ENCODE data around the gene GRIN1. TPM values are rescaled to one million over a fixed set of nuclear protein-coding genes. Genes with fewer than 3 reads are reported as not detected.
A peak's percentile ranks its signal among the peaks of the same experiment; 100 is the strongest.

The GRIN1 gene
- total and polyA plus RNA-seq, 2 of the 13 experiments (the other 11 are each of a cell fraction or from before 2014, with no cell fraction given) = 0.13 TPM; not detected in 1

DNA sequence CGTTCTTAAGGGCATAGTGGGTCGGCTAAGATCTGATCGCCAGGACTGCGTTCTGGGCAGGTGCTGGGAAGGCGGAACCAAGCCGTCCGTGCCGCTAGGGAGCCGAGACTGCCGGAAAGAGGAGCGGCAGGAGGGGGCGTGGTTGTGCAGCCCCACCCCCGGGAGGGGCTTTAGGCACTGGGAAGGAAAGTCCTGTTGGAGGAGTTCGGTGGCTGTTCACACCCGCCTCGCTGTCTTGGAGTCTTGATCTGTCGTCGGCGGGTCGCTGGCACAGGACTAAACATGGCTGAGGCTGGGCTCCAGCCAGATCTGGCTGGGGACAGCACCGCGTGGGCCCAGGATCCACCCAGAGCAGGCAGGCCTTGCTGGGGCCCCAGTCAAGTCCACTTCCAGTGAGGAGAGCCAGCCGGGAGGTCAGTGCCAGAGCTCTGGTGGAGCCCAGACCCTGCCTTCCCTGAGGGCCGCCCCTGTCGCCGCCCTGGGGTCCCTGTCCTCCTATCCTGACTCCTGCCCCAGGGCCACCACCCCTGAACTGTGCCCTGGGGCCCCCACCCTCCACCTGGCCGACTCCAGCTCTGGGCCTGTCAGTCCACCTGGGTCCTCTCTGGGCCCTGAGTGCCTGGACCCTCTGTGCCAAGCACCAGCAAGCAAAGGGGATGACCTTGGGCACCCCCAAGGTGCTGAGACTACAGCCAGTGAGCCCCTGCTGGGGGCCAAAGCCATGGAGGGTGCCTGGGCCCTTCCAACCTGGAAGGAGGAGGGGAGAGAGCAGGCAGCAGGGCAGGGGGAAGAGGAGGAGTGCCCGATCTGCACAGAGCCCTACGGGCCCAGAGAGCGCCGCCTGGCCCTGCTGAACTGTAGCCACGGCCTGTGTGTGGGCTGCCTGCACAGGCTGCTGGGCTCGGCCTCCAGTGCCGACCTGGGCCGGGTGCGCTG lies 78.6 kb downstream of the GRIN1 start (continued):
- TF ChIP-seq ZNF33A (CRISPR knock-in tag; IDR thresholded peaks at IDR 0.05; ENCODE audit: borderline replicate concordance) (no peak), ATF2 (CRISPR knock-in tag; IDR thresholded peaks at IDR 0.05) (no peak), ZBTB1 (CRISPR knock-in tag; IDR thresholded peaks at IDR 0.05; ENCODE audit: borderline replicate concordance) (no peak), KLF13 (CRISPR knock-in tag; IDR thresholded peaks at IDR 0.05) (peak; percentile 34; the same call in 1 of the 2 replicates), THAP8 (CRISPR knock-in tag; IDR thresholded peaks at IDR 0.05; ENCODE audit: borderline replicate concordance) (0 out of 2 replicates have a peak, but pooled peaks have one; percentile 27), DDIT3 (CRISPR knock-in tag; IDR thresholded peaks at IDR 0.05) (no peak), EP300 (IDR thresholded peaks at IDR 0.05; ENCODE audit: low read depth in 2 of 2, low read length in 2 of 2) (no peak), EP300 (CRISPR knock-in tag; IDR thresholded peaks at IDR 0.05; ENCODE audit: borderline replicate concordance) (no peak), ZNF30 (CRISPR knock-in tag; IDR thresholded peaks at IDR 0.05) (no peak), LCORL (IDR thresholded peaks at IDR 0.05) (no peak), LCORL (CRISPR knock-in tag; IDR thresholded peaks at IDR 0.05) (peak; percentile 69), ZSCAN21 (CRISPR knock-in tag; IDR thresholded peaks at IDR 0.05; ENCODE audit: borderline replicate concordance) (peak; percentile 51; the same call in 1 of the 2 replicates), HDAC1 (CRISPR knock-in tag; IDR thresholded peaks at IDR 0.05) (peak; percentile 12; the same call in 1 of the 2 replicates), ZNF546 (CRISPR knock-in tag; conservative IDR thresholded peaks at IDR 0.05) (no peak), KLF12 (CRISPR knock-in tag; IDR thresholded peaks at IDR 0.05; ENCODE audit: borderline replicate concordance) (peak; percentile 86)
- TF ChIP-seq, protein P1, sequence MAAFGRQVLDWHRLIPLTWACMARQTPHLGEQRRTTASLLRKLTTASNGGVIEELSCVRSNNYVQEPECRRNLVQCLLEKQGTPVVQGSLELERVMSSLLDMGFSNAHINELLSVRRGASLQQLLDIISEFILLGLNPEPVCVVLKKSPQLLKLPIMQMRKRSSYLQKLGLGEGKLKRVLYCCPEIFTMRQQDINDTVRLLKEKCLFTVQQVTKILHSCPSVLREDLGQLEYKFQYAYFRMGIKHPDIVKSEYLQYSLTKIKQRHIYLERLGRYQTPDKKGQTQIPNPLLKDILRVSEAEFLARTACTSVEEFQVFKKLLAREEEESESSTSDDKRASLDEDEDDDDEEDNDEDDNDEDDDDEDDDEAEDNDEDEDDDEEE (CRISPR knock-in tag; IDR thresholded peaks at IDR 0.05) = 0 out of 2 replicates have a peak, but pooled peaks have one; percentile 52
- TF ChIP-seq, protein P2, sequence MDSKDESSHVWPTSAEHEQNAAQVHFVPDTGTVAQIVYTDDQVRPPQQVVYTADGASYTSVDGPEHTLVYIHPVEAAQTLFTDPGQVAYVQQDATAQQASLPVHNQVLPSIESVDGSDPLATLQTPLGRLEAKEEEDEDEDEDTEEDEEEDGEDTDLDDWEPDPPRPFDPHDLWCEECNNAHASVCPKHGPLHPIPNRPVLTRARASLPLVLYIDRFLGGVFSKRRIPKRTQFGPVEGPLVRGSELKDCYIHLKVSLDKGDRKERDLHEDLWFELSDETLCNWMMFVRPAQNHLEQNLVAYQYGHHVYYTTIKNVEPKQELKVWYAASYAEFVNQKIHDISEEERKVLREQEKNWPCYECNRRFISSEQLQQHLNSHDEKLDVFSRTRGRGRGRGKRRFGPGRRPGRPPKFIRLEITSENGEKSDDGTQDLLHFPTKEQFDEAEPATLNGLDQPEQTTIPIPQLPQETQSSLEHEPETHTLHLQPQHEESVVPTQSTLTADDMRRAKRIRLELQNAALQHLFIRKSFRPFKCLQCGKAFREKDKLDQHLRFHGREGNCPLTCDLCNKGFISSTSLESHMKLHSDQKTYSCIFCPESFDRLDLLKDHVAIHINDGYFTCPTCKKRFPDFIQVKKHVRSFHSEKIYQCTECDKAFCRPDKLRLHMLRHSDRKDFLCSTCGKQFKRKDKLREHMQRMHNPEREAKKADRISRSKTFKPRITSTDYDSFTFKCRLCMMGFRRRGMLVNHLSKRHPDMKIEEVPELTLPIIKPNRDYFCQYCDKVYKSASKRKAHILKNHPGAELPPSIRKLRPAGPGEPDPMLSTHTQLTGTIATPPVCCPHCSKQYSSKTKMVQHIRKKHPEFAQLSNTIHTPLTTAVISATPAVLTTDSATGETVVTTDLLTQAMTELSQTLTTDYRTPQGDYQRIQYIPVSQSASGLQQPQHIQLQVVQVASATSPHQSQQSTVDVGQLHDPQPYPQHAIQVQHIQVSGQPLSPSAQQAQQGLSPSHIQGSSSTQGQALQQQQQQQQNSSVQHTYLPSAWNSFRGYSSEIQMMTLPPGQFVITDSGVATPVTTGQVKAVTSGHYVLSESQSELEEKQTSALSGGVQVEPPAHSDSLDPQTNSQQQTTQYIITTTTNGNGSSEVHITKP (CRISPR knock-in tag; IDR thresholded peaks at IDR 0.05; ENCODE audit: low read depth) = no peak
- TF ChIP-seq, protein P3, sequence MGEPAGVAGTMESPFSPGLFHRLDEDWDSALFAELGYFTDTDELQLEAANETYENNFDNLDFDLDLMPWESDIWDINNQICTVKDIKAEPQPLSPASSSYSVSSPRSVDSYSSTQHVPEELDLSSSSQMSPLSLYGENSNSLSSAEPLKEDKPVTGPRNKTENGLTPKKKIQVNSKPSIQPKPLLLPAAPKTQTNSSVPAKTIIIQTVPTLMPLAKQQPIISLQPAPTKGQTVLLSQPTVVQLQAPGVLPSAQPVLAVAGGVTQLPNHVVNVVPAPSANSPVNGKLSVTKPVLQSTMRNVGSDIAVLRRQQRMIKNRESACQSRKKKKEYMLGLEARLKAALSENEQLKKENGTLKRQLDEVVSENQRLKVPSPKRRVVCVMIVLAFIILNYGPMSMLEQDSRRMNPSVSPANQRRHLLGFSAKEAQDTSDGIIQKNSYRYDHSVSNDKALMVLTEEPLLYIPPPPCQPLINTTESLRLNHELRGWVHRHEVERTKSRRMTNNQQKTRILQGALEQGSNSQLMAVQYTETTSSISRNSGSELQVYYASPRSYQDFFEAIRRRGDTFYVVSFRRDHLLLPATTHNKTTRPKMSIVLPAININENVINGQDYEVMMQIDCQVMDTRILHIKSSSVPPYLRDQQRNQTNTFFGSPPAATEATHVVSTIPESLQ (CRISPR knock-in tag; conservative IDR thresholded peaks at IDR 0.05) = no peak

Data from HepG2 (cell line).